ENCODE measurements around the gene ARHGAP9. TPM values are rescaled to one million over a fixed set of nuclear protein-coding genes. Genes with fewer than 3 reads are reported as not detected.

ARHGAP9 gene
- total and polyA plus RNA-seq, 2 of the 4 experiments (the other 2 are of a cell fraction): 0.18 to 0.79 TPM

DNA sequence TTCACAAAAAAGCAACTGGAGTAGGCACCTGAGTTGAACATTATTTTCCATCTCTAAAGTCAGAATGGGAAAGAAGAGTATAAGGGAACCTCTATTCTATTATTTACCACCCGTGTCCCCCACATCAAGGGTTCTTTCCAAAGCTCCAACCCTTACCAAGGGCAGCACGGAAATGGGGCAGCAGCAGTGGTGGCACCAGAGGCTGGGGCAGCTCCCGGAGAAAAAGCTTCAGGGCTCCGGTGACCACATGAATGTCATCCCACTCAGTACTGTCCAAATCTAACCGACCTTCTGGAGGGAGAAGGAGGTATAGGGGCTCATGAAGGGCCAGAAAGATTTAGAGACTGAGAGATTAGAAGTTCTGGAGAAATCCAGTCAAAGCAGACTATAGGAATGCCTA, 5.8 kb downstream of the ARHGAP9 start:
- no peak overlapping the region for H2AK5ac ChIP-seq (ENCODE audit: low read depth, low read length)
- H3K4ac ChIP-seq (ENCODE audit: low read depth, low read length): no peak overlapping the region
- DNase-seq (no peak), ATAC-seq (ENCODE audit: low read depth) (no peak)
- WGBS, 2 experiments (ENCODE audit: extremely low coverage in 2 of 2, insufficient read length in 1 of 2): no CpG with 5 or more reads among the region's 5 CpGs
- H3K18ac ChIP-seq (ENCODE audit: low read depth, low read length): no peak overlapping the region
- H3K27ac ChIP-seq (ENCODE audit: insufficient read depth, low read length): no peak overlapping the region
- no peak overlapping the region for H2BK15ac ChIP-seq (ENCODE audit: low read depth, low read length)
- no peak overlapping the region for H3K14ac ChIP-seq (replicated peaks; ENCODE audit: low read depth, low read length)
- TF ChIP-seq, protein P1, sequence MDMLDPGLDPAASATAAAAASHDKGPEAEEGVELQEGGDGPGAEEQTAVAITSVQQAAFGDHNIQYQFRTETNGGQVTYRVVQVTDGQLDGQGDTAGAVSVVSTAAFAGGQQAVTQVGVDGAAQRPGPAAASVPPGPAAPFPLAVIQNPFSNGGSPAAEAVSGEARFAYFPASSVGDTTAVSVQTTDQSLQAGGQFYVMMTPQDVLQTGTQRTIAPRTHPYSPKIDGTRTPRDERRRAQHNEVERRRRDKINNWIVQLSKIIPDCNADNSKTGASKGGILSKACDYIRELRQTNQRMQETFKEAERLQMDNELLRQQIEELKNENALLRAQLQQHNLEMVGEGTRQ (IDR thresholded peaks at IDR 0.05; ENCODE audit: low read depth, low read length): no peak
- no peak for TF ChIP-seq FOS (IDR thresholded peaks at IDR 0.05; ENCODE audit: low read depth, low read length)
- TF ChIP-seq CEBPB (IDR thresholded peaks at IDR 0.05; ENCODE audit: low read depth, low read length): no peak
- TF ChIP-seq, protein P2, sequence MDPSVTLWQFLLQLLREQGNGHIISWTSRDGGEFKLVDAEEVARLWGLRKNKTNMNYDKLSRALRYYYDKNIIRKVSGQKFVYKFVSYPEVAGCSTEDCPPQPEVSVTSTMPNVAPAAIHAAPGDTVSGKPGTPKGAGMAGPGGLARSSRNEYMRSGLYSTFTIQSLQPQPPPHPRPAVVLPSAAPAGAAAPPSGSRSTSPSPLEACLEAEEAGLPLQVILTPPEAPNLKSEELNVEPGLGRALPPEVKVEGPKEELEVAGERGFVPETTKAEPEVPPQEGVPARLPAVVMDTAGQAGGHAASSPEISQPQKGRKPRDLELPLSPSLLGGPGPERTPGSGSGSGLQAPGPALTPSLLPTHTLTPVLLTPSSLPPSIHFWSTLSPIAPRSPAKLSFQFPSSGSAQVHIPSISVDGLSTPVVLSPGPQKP (IDR thresholded peaks at IDR 0.05; ENCODE audit: borderline replicate concordance, low read depth, low read length): no peak
- no peak for TF ChIP-seq CHD1 (IDR thresholded peaks at IDR 0.05; ENCODE audit: low read depth, low read length)
- no peak for TF ChIP-seq MAFK (IDR thresholded peaks at IDR 0.05; ENCODE audit: low read depth, low read length)
- no peak for TF ChIP-seq BHLHE40 (IDR thresholded peaks at IDR 0.05; ENCODE audit: low read depth, low read length)
- BruUV-seq (replicated peaks): no TSS peak
- dilution Hi-C loops (cut with HindIII; ENCODE audit: low sequenced_read_pairs, unreplicated experiment): no loop called here
- no peak overlapping the region for H4K8ac ChIP-seq (ENCODE audit: low read depth in 2 of 2, low read length in 2 of 2)
- H2BK20ac ChIP-seq (ENCODE audit: low read depth, low read length): no peak overlapping the region
- CTCF ChIA-PET: interaction anchor here (1.1 to 1.9 kb wide), 3 partner anchors 11 to 19 kb away, joined by 3 to 8 read pairs (median 3); partner anchors contain the start of genes GLI1 and INHBE
- H3K27me3 ChIP-seq (ENCODE audit: control insufficient read depth, insufficient read depth, low read length): peaks cover 58% of the 10 kb centered on the region
- H2AK9ac ChIP-seq (replicated peaks; ENCODE audit: low read depth, low read length, poor library complexity): no peak overlapping the region
- POLR2A ChIA-PET (ENCODE audit: unreplicated experiment): no interaction called here
- no peak overlapping the region for H3K23ac ChIP-seq (ENCODE audit: low read depth, low read length)
- H3K56ac ChIP-seq (ENCODE audit: extremely low read depth, insufficient read depth, low read length): no peak overlapping the region
- H4K5ac ChIP-seq (ENCODE audit: low read depth, low read length): no peak overlapping the region
- H3K9me3 ChIP-seq (ENCODE audit: control insufficient read depth, insufficient read depth, low read length): no peaks in the 10 kb centered on the region; the same call in 1 of the 2 replicates
- H2BK120ac ChIP-seq (ENCODE audit: low read depth, low read length): no peak overlapping the region
- no peak overlapping the region for H3K4me2 ChIP-seq (ENCODE audit: low read depth, low read length)
- H4K91ac ChIP-seq (ENCODE audit: insufficient read depth, low read depth, low read length): no peak overlapping the region
- H3K36me3 ChIP-seq (ENCODE audit: control insufficient read depth, insufficient read depth, low read length): no peaks in the 10 kb centered on the region
- H4K20me1 ChIP-seq (ENCODE audit: insufficient read depth, low read length): no peaks in the 10 kb centered on the region
- no peaks in the 10 kb centered on the region for H3K79me1 ChIP-seq (ENCODE audit: low read depth in 1 of 2, low read length in 2 of 2)
- in situ Hi-C loops (cut with MboI; ENCODE audit: low sequenced_read_pairs): no loop called here
- no peak overlapping the region for H2BK5ac ChIP-seq (ENCODE audit: low read depth, low read length, poor library complexity, severe bottlenecking)
- H3K9ac ChIP-seq (ENCODE audit: low read depth, low read length): no peak overlapping the region
- H3K4me1 ChIP-seq (ENCODE audit: control insufficient read depth, insufficient read depth, low read length): 0 out of 2 replicates have a peak, but pooled peaks cover 2% of the 10 kb centered on the region
- H3K4me3 ChIP-seq (ENCODE audit: insufficient read depth, low read depth, low read length): no peak overlapping the region
- H3K9me1 ChIP-seq (ENCODE audit: insufficient read depth, low read length): no peaks in the 10 kb centered on the region
- no peak overlapping the region for H2AFZ ChIP-seq (replicated peaks; ENCODE audit: low read length, poor library complexity)
- intact Hi-C loops (cut with micrococcal nuclease): no loop called here
